WERI-Rb-1 (cell line): Measurements from ENCODE around the gene CEMIP.

Source experiments
- DNase-seq: peaks from one replicate; pipeline ENCODE4 v3.0.0-alpha.2; 2020
- H3K27ac ChIP-seq: fragments of 250-450 bp; sonication (Bioruptor Pico); 2 replicates; pipeline ENCODE4 v1.5.1; 2020; ENCODE audit warnings: mild to moderate bottlenecking, moderate library complexity
- H3K27me3 ChIP-seq: fragments of 250-450 bp; sonication (Bioruptor Pico); 2 replicates; pipeline ENCODE4 v1.5.1; 2021; ENCODE audit warnings: mild to moderate bottlenecking, low read depth, moderate library complexity; ENCODE audit not compliant: insufficient read depth, severe bottlenecking
- H3K36me3 ChIP-seq: fragments of 250-450 bp; sonication (Bioruptor Pico); 2 replicates; pipeline ENCODE4 v1.5.1; 2020; ENCODE audit warnings: mild to moderate bottlenecking, moderate library complexity
- H3K4me3 ChIP-seq: 2 replicates; pipeline ENCODE4 v1.5.1; 2011; ENCODE audit warnings: low read depth, mild to moderate bottlenecking, control low read depth, low read length
- H3K9me3 ChIP-seq: fragments of 250-450 bp; sonication (Bioruptor Pico); 2 replicates; pipeline ENCODE4 v1.5.1; 2021; ENCODE audit warnings: mild to moderate bottlenecking, moderate library complexity; ENCODE audit not compliant: severe bottlenecking
- CTCF ChIP-seq: IDR thresholded peaks from 2 replicates; pipeline ENCODE4 v1.5.1; 2011; ENCODE audit warnings: low read depth, mild to moderate bottlenecking, control low read depth, inconsistent platforms, low read length

Gene CEMIP

DNA sequence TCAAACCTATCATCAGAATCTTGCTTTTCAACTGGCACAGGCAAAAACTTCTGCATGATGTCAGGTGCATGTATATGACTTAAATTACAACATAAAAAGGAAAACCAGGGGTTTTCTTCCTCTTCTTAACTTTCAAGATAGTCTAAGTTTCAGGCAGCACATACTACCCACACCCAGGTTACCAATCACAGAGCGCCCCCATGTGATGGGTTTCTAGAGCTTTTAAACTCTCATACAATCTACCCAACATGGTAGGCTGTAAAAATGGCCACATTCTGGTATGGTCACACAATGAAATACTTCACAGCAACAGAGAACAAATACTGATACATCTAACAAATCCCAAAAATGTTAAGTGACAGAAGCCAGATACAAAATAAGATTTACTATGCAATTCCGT is 203.0 kb downstream of the CEMIP start:
- Histone ChIP-seq H3K36me3 (peaks cover 54% of the 10 kb centered on the region), H3K9me3 (no peaks in the 10 kb centered on the region), H3K27me3 (no peaks in the 10 kb centered on the region), H3K4me3 (no peak overlapping the region), H3K27ac (no peak overlapping the region)
- TF ChIP-seq CTCF, result no peak
- DNase-seq, result no peak

DNA sequence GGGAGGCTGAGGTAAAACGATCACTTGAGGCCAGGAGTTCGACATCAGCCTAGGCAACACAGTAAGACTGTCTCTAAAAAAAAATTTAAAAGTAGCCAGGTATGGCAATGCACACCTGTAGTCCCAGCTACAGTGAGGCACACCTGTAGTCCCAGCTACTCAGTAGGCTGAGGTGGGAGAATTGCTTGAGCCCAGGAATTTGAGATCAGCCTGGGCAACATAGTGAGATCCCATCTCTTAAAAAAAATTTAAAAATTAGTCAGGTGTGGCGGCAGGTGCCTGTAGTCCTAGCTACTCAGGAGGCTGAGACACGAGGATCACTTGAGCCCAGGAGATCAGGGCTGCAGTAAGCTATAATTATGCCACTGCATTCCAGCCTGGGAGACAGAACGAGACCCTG is 203.7 kb downstream of the CEMIP start:
- H3K27ac ChIP-seq, result no peak overlapping the region
- no peak overlapping the region for H3K4me3 ChIP-seq
- H3K9me3 ChIP-seq, result no peaks in the 10 kb centered on the region
- H3K36me3 ChIP-seq, result peaks cover 51% of the 10 kb centered on the region
- no peak for DNase-seq
- H3K27me3 ChIP-seq, result no peaks in the 10 kb centered on the region
- no peak for TF ChIP-seq CTCF

DNA sequence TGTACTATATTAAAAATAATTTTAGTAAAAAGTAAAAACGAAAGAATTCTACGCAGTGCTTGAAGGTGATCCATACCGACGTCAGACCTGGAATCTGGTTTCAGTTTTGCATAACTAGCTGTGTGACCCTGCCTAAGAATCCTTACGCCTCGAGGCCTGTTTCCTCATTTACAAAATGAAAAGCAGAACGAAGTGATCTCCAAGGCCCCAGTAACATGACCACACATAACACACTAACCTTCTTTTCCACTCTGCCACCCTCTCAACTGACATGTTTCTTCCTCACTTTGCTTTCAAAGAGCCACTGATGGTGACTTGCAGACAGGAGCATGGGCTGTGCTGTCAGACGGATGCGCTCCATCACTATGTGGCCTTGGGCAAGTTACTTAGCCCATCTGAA is 205.7 kb downstream of the CEMIP start:
- peaks cover 33% of the 10 kb centered on the region for H3K36me3 ChIP-seq
- no peak for DNase-seq
- H3K9me3 ChIP-seq, result no peaks in the 10 kb centered on the region
- no peak overlapping the region for H3K4me3 ChIP-seq
- TF ChIP-seq CTCF, result no peak
- no peaks in the 10 kb centered on the region for H3K27me3 ChIP-seq
- no peak overlapping the region for H3K27ac ChIP-seq

- TF ChIP-seq CTCF, result no peak
- H3K27me3 ChIP-seq, result no peaks in the 10 kb centered on the region
- H3K9me3 ChIP-seq, result no peaks in the 10 kb centered on the region
- H3K4me3 ChIP-seq, result no peak overlapping the region
- peaks cover 26% of the 10 kb centered on the region for H3K36me3 ChIP-seq
- no peak overlapping the region for H3K27ac ChIP-seq
- no peak for DNase-seq
Observed at GRCh38 chr15:80985981-80986380, 206.8 kb downstream of the CEMIP start.

DNA sequence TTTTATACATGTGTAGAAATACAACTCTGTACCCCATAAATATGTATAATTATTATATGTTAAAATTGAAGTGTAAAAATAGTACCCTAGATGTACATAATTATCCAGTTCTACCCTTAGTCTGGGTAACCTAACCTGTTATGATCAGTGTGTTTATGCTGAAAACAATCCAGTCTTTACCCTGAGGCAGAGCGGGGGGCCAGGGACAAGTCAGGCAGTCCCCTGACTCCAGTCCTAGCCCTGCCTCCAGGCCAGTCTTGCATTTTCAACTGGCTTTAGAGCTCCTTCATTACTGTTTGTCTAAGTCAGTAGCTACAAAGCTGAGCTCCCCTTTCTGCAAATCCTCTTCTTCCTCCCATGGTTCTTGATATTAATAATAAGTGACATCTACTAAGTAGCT is 207.3 kb downstream of the CEMIP start:
- Histone ChIP-seq H3K9me3 (no peaks in the 10 kb centered on the region), H3K27me3 (no peaks in the 10 kb centered on the region), H3K36me3 (peaks cover 24% of the 10 kb centered on the region), H3K27ac (no peak overlapping the region), H3K4me3 (no peak overlapping the region)
- no peak for TF ChIP-seq CTCF
- no peak for DNase-seq

DNA sequence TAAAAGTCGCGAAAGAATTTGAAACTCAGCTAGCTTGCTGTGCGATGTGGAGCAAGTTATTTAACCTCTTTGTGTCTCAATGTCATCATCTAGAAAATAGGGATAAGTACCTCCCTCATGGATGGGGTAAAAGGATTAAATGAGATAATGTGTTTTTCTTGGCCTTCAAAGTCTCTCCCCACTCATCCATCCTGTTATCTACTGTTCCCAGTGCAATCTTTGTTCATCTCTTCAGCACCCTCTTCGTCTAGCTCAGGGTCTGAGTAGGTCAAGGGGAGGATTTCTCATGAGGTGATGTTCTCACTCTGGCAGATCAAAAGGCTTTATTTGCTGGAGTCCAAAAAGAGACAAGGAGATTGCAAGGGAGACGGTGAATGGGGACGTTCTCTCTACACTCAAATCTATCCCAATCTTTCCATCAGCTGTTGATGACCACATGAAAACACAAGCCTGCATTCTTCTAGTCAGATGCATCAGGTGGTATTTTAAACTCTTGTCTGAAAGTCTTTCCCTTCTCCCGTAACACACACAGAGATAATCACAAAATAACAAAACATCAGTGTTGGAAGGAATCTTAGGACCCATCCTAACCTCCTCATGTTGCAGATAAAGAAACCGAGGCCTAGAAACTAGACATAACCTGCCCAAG is 209.1 kb downstream of the CEMIP start:
- H3K9me3 ChIP-seq, result no peaks in the 10 kb centered on the region
- no peak overlapping the region for H3K27ac ChIP-seq
- peaks cover 12% of the 10 kb centered on the region for H3K36me3 ChIP-seq
- DNase-seq, result no peak
- TF ChIP-seq CTCF, result no peak
- H3K27me3 ChIP-seq, result no peaks in the 10 kb centered on the region
- peak overlapping the region; percentile 79 for H3K4me3 ChIP-seq
